ENCODE results near the gene JPT2.

JPT2 gene

GRCh38 chr16:1669698-1670097 lies 8.4 kb upstream of the JPT2 start:
- Histone ChIP-seq H4K20me1 (ENCODE audit: low read depth, low read length) (no peaks in the 10 kb centered on the region), H3K9me3 (ENCODE audit: insufficient read depth, low read length) (no peaks in the 10 kb centered on the region), H3K36me3 (ENCODE audit: low read length) (no peaks in the 10 kb centered on the region), H3K27me3 (ENCODE audit: low read length) (no peaks in the 10 kb centered on the region), H3K4me3 (ENCODE audit: insufficient read depth, low read length, poor library complexity, severe bottlenecking) (no peak overlapping the region), H3K9ac (ENCODE audit: low read length) (no peak overlapping the region), H3K9me2 (replicated peaks; ENCODE audit: insufficient read depth, low read length) (no peaks in the 10 kb centered on the region), H3K27ac (ENCODE audit: low read depth, low read length) (no peak overlapping the region), H3K79me2 (ENCODE audit: insufficient read depth, low read length) (no peaks in the 10 kb centered on the region), H3K4me2 (ENCODE audit: low read depth, low read length, poor library complexity, severe bottlenecking) (no peak overlapping the region), H3F3A (ENCODE audit: insufficient read depth) (no peaks in the 10 kb centered on the region), H2AFZ (ENCODE audit: low read depth, low read length, severe bottlenecking) (no peak overlapping the region)
- TF ChIP-seq CTCF (IDR thresholded peaks at IDR 0.05; ENCODE audit: insufficient read depth, low read length, poor library complexity, severe bottlenecking) (no peak), EZH2phosphoT487 (conservative IDR thresholded peaks at IDR 0.05; ENCODE audit: low read length) (no peak)

- Histone ChIP-seq H3K9ac (ENCODE audit: low read length) (no peak overlapping the region), H3K36me3 (ENCODE audit: low read length) (no peaks in the 10 kb centered on the region), H3K79me2 (ENCODE audit: insufficient read depth, low read length) (no peaks in the 10 kb centered on the region), H4K20me1 (ENCODE audit: low read depth, low read length) (no peaks in the 10 kb centered on the region), H3F3A (ENCODE audit: insufficient read depth) (no peaks in the 10 kb centered on the region), H3K4me2 (ENCODE audit: low read depth, low read length, poor library complexity, severe bottlenecking) (no peak overlapping the region), H3K9me3 (ENCODE audit: insufficient read depth, low read length) (no peaks in the 10 kb centered on the region), H2AFZ (ENCODE audit: low read depth, low read length, severe bottlenecking) (no peak overlapping the region), H3K4me3 (ENCODE audit: insufficient read depth, low read length, poor library complexity, severe bottlenecking) (no peak overlapping the region), H3K27ac (ENCODE audit: low read depth, low read length) (no peak overlapping the region), H3K9me2 (replicated peaks; ENCODE audit: insufficient read depth, low read length) (no peaks in the 10 kb centered on the region), H3K27me3 (ENCODE audit: low read length) (no peaks in the 10 kb centered on the region)
- TF ChIP-seq CTCF (IDR thresholded peaks at IDR 0.05; ENCODE audit: insufficient read depth, low read length, poor library complexity, severe bottlenecking) (no peak), EZH2phosphoT487 (conservative IDR thresholded peaks at IDR 0.05; ENCODE audit: low read length) (no peak)
Measured at GRCh38 chr16:1670371-1670770, 7.7 kb upstream of the JPT2 start.

- H3K27me3 ChIP-seq (ENCODE audit: low read length), result no peaks in the 10 kb centered on the region
- H3K9me2 ChIP-seq (replicated peaks; ENCODE audit: insufficient read depth, low read length), result no peaks in the 10 kb centered on the region
- H3K4me2 ChIP-seq (ENCODE audit: low read depth, low read length, poor library complexity, severe bottlenecking), result no peak overlapping the region
- no peaks in the 10 kb centered on the region for H3F3A ChIP-seq (ENCODE audit: insufficient read depth)
- H3K9me3 ChIP-seq (ENCODE audit: insufficient read depth, low read length), result no peaks in the 10 kb centered on the region
- no peak overlapping the region for H2AFZ ChIP-seq (ENCODE audit: low read depth, low read length, severe bottlenecking)
- no peaks in the 10 kb centered on the region for H4K20me1 ChIP-seq (ENCODE audit: low read depth, low read length)
- no peak overlapping the region for H3K9ac ChIP-seq (ENCODE audit: low read length)
- H3K27ac ChIP-seq (ENCODE audit: low read depth, low read length), result no peak overlapping the region
- H3K36me3 ChIP-seq (ENCODE audit: low read length), result no peaks in the 10 kb centered on the region
- TF ChIP-seq EZH2phosphoT487 (conservative IDR thresholded peaks at IDR 0.05; ENCODE audit: low read length), result no peak
- TF ChIP-seq CTCF (IDR thresholded peaks at IDR 0.05; ENCODE audit: insufficient read depth, low read length, poor library complexity, severe bottlenecking), result no peak
- H3K79me2 ChIP-seq (ENCODE audit: insufficient read depth, low read length), result no peaks in the 10 kb centered on the region
- H3K4me3 ChIP-seq (ENCODE audit: insufficient read depth, low read length, poor library complexity, severe bottlenecking), result no peak overlapping the region
Measured at GRCh38 chr16:1670866-1671265, 7.2 kb upstream of the JPT2 start.

All from SU-DHL-6 (cell line).